HG03196 (cell line): ENCODE data around the gene ST6GALNAC3.

Experiments used
- ATAC-seq: cut with Tn5 transposase; IDR thresholded peaks from one replicate; pipeline ENCODE4 v1.9.1; 2021; ENCODE audit not compliant: unreplicated experiment

ST6GALNAC3 gene

DNA sequence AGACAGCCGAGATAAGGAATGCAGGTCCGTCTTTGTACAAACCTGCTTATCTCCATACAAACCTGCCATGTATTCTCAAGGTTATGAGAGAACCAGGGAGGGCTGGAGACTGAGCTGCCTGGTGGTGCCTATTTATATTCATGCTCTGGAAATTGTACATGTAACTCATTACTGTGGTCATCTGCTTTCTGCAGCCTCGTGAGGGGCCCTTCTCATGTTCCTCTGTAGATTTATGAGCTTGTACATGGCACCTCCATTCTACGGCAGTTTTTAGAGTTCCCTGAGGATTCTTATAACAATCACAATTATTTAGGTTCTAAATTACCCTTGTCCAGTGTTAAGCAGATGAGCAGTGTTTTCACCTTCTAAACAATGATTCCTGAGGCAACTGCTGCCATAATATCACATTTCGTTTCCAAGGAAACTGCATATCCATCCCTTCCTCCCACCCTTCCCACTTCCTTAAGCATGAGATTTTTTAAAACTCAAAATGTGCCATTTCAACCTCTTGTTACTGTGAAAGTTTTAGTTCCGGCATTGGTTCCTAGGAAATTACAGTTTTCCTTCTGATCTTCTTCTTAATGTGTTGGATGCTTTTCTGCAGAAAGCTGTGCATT is 112.1 kb downstream of the ST6GALNAC3 start:
- ATAC-seq = no peak

DNA sequence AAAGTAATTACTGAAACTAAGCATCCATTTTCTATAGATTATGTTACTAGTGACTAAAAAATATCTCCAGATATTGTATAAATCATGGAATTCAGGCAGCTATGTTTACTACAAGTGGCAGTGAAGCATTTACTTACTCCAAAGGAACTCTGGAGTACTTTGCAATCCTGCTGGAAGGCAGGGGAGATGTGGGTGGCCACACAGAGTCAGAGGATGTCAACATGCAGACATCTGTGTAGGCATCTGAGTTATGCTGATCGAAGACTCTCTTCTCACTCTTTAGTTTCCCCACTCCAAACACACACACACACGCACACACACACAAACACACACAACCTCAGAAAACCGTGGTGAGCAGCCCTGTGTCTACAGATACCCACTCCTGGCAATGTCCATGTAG is 112.9 kb downstream of the ST6GALNAC3 start:
- no peak for ATAC-seq

DNA sequence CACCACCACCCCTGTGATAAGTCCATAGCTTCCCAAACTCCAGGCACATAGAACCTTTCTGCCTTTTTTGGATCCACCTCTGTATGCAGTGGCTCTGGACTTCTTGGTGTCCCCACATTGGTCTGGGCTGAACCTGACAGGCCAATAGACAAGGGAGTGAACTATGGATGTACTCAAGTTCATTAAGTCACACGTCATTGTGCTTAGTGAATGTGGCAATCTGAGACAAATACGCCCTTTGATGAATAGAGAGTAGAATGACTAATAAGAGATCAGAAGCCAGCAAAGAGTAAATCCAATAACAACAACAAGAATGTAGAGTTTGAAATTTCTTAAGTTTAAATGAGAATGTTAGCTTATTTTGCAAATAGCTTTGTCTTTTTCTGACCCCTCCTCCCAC is 114.8 kb downstream of the ST6GALNAC3 start:
- ATAC-seq = no peak

DNA sequence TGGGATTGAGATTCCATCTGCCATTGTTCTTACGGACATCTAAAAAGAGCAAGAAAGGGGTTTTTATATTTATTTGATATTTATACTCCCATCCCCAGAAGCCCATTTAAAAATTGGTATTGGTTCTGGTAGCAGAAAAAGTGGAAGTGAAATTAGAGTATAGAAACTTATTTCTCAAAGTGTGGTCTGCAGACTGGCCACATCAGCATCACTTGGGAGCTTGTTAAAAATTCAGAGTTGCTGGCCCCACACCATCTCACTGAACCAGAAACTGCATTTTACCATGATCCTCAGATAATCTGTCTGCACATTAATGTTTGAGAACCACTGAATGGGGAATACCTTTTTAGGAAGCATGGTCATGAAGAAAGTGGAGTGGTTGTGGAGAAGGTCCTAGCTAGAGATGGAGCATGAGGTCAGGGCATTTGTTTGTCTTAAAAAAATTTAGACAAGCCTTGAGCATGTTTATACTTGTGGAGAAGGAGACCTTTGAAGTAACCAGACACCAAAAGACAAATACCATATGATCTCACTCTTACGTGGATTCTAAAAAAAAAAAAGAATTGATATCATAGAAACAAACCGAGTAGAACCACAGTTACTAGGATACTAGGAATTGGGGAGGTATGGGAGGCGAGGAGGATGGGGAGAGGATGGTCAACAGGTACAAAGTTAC is 116.3 kb downstream of the ST6GALNAC3 start:
- ATAC-seq = peak; percentile 64

DNA sequence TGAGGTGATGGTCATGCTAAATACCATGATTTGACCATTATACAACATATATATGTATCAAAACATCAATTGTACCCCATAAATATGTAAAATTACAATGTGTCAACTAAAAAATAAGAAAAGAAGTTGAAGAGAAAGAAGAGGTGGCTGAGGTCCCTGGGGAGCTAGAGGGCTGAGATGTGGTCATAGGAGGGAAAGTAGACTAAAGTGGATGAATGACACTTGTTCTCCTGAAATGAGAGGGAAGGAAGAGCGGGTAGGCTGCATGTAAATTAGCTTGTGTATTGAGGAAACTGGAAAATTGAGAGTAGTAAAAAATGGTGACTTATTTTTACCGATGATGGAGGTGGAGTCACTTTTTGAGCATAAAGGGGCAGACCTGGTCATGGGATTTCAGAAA is 117.0 kb downstream of the ST6GALNAC3 start:
- no peak for ATAC-seq

DNA sequence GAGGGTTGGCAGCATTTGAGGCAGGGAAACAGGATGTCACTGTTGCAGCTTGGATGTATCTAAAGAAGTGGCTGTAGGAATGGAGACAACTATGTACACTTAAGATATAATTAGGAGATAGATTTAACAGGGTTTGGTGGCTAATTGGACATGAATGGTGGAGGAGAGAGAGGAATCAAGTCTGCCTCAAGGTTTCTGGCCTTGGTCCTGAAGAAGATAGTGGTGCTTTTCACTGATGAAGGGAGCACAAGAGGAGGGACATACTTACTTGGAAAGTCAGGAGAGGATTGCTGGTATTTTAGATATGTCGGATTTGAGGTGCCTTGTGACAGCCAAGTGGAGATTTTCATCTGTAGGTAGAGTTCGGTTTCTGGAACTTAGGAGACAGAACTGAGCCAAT is 123.9 kb downstream of the ST6GALNAC3 start:
- ATAC-seq = no peak

DNA sequence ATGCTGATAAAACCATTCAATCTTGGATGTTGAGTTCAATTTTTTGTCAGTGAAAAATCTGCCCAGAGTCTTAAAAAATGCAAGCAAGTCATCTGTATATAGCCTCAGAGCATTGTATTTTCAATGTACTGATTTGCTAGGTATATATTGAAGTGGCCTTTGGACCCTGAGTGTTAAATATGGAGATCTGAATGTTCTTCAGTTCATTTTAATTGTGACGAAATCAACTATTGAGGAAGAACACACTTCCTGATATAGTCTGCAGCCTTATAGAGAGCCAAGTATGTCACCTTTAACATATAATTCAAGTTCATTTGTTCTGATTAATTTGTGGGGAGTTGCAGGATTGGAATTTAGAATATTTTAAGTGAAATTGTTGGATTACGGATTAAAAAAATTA is 128.1 kb downstream of the ST6GALNAC3 start:
- ATAC-seq = no peak

DNA sequence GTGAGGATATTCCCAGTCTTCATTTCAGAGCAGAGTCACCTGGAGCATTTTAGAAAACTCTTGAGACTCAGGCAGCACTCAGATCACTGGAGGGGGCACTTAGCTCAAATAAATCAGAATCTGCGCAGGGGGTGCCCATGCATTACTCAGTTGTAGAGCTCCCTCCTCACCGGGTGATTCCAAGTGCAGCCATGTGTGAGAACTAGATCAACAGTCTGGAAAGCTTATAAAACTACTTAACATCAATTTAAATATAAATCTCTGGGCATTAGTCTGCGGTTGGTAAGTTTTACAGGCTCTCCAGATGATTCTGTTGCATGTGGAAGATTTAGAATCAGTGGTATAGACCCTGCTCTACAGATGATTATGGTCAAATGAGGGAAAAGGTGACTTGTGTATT is 128.6 kb downstream of the ST6GALNAC3 start:
- no peak for ATAC-seq

DNA sequence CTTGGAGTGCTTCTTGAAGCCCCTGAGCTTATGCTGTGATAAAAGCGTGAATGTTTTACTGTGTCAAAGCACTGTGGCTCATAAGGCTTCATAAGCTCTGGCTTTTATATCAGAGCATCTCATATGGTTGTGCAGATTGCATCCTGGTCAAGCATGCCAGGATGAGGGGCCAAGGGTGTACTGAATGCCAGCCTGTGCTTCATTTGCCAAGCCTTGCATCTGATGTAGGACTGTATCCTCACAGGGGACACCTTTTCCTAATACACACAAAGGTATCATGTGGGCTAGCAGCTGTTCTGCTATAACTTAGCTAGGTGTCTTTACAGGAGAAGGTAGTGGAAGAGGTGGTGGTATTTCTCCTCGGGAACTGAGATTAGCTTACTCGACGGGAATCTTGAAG is 134.7 kb downstream of the ST6GALNAC3 start:
- no peak for ATAC-seq

DNA sequence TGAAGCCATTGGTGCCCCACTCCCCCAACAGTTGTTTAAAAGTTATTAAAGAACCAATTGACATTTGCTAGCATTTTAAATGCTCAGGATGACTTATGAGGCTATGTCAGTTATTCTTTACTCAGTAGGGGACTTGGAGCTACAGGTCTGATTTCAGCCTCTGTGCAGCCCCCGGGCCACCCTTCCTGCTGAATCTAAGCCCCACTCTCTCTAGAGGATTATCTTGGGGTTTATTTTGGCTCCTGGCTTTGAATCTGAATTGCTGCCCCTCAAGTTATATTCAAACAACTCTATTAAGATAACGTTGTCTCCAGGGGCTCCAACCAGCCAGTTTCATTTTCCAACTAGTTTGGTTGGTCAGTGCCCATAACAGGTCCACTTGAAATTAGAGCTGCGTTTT is 135.1 kb downstream of the ST6GALNAC3 start:
- ATAC-seq = no peak

DNA sequence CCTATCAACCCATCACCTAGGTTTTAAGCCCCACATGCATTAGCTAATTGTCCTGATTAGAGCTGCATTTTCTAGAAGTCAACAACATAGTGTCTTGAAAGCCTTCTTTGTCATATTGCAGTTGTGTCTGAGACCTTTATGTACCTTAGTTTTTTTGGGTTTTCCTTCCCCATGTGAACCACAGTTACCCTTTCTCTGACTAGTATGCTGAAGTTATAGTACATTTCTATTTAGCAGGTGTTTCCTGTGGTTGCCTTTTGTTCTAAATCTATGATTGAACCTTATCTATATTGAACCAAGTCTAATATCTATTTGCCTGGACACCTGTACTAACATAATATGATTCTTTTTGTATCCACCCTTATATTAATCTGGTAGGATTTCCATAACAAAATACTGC is 135.6 kb downstream of the ST6GALNAC3 start:
- no peak for ATAC-seq

DNA sequence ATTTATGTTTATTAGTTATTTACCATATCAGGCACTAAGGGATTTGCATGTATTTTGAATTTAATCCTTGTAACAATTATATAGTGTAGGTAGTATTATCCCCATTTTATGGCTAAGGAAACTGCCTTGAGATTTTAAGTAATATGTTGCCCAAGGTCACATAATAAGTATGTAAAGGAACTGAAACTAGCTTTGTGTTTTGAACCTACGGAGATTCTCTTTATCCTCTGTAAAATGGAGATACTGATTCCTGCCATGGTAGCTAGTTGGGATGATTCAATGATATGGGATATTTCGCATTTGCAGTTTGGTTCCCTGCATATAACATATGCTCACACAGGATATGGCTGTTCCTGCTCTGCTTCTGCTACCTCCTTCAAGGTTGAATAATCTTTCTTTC is 144.3 kb downstream of the ST6GALNAC3 start:
- peak; percentile 21 for ATAC-seq

DNA sequence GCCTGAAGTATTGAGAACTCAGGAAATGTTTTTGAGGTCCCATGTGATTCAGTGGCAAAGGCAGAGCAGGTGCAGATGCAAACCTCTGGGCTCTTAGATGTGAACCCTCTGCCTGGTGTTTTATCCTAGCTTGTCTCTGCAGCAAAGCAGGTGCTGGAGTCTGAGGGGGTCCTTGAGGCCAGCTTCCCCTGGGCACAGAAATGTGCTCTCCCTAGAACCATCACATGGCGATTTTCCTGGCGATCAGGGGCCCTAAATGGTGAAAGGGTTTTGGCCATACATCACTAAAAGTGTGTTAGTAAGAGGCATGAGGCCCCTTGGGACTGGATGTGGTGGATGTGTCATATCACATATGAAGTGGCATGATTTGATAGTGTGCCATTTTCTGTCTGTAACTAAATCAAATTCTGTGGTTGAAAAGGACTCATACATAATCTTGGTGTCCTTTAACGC is 144.8 kb downstream of the ST6GALNAC3 start:
- ATAC-seq = peak; percentile 73

DNA sequence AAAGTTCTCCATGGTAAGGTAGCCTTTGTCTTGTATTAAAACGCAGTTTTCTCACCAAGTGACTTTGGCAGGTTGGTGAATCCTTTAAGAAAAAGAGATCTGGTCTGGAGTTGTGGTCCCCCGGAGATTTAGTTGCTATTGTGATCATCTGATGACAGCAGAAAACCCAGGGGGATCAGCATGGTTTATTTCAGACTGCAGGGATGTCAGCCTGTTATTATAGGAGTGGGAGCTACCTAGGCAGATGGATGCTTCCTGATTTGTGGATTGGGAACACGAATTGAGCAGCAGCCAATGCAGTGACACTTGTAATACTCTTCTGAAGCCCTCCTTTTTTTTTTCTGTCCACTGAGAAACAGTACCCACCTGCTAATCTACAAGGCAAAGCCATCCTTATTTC is 150.2 kb downstream of the ST6GALNAC3 start:
- no peak for ATAC-seq

DNA sequence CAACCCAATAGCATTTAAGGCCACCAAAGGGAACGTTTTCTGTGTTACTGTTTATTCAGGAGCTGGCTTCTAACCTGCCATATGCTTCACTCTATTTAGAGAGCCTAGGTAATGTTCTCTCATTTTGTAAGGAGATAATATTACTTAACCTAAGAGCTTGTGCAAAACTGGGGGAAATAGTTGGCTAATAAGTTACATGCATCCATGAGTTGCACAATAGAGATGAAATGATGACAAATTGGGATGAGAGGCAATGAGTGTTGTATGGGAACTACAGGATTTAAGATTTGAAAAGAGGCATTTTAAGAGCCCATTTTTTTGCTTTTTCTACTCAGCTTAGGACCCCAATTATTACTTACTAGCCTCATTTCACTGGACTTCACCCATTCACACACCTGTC is 151.0 kb downstream of the ST6GALNAC3 start:
- ATAC-seq = no peak

DNA sequence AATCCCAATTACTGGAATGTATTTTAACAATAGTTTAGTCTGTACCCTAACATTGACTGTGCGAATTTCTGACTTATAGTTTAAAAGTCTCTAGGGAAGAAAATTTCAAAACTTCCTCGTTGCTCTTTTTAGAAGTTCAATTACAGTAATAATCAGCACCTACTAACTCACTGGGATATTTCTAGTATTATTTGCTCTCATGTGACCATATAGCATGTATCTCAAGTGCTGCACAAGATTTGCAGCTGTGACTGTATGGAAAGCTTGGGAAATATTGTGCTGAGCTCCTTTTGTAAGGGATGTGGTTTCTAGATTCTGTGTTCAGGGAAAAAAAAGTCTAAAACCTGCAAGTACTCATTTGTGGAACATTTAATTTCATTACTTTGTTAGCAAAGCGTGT is 153.1 kb downstream of the ST6GALNAC3 start:
- ATAC-seq = no peak

DNA sequence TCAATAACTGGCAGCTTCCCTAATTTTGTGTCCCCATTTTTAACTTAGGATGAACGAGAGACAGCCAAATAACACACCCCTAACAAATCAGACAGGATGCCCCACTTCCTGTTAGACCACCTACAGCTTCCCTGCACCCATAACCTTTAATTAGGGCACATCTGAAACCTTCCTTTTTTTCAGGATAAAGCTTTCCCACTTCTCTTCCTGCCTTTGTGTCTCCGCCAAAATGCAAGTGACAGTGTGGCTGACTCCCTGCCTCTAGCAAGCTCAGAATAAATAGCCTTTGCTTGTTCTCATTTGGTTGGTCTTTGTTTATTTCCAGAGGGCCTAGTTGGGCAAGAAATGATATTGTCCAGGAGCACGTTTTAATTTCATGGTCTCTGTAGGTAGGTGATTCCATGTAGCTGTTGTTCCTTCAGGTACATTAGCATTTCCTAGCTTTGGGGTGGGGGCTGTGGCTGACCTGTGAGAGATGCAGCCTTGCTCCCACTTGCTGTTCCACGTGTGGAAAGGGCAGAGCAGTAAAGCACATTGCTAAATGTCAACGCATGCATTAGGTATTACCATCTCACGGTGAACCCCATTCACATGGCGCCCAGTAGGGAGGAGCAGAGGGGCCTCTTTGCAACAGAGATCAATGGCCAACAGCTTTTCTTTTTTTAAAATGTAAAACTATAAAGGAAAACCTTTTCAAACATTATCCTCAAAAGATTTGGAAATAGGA is 154.9 kb downstream of the ST6GALNAC3 start:
- ATAC-seq = no peak

DNA sequence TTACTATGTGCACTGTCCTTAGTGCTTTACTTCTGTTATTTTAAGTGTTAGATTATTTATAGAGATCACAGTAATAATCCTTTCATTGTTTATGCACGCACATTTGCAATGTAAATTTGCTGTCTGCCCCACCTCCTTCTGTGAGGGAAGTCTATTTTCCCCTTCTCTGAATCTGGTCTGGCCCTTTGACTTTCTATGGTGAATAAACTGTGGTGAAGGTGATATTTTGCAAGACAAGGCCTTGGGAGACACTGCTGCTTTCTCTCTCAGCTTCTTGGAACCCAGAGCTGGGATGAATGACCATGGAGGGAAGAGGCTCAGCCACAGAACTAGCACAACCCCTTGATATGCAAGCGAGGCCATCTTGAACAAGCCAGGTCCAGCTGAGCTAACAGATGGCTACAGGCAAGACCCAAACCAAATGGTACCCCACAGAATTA is 156.3 kb downstream of the ST6GALNAC3 start:
- no peak for ATAC-seq

DNA sequence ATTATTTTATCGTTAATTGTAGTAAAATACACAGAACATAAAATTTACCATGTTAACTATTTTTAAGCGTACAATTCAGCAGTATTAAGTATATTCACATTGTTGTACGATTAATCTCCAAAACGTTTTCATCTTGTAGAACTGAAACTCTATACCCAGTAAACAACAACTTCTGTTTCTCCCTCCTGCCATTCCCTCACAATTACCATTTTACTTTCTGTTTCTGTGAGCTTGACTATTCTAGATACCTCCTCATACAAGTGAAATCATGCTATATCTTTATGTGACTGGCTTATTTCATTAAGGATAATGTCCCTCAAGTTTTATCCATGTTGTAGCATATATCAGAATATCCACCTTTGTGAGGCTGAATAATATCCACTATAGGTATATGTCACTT is 156.8 kb downstream of the ST6GALNAC3 start:
- ATAC-seq = no peak

DNA sequence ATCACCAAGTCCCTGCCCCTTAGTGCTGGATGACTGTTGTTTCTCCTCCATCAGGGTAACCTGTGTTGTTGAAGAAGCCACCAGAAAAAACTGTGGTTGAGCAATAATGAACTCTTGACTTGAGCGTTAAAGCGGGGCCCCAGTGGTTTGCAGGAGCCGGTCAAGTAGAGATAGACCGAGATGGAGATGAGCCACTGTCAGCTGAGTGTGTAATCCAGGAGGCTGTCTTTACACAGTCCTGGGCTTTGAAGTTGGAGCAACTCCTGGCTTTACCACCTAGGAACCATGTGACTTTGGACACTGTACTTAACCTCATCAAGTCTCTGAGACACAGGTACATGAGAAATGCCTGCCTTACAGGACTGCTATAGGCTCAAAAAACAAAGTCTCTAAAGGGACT is 158.1 kb downstream of the ST6GALNAC3 start:
- ATAC-seq = no peak

DNA sequence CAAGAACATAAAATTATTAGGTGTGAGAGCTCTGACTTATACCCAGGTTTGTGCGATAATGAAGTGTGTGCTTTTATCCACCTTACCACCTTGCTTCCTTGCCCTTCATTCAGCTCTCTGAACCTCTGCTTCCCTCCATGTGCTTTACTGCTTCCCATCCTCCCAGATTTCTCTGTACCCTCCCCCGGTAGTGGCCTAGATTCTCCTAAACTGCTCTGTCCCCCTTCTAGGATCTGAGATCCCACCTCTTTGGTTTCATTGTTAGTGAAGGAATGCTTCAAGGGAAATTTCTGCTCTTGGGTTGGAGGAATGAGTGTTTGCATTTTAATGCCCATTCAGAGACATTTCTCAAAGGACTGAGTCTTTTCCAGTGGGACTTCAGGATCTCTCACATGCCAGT is 159.5 kb downstream of the ST6GALNAC3 start:
- ATAC-seq = no peak

DNA sequence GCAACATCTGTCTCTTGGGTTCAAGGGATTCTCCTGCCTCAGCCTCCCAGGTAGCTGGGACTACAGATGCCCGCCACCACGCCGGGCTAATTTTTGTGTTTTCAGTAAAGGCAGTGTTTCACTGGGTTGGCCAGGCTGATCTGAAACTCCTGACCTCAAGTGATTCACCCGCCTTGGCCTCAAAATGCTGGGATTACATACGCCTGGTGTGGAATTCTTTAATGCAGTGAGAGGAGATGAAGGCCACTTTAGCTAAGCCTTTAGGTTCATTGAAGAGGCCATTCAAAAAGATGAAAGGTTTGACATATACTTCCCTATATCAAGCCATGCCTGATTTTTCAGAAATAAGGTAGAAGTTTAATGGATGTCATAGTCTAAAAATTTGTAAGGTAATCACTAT is 162.7 kb downstream of the ST6GALNAC3 start:
- ATAC-seq = no peak
